ENCODE data around the gene KCNE3. TPM values are rescaled to one million over a fixed set of nuclear protein-coding genes. Genes with fewer than 3 reads are reported as not detected.

Gene KCNE3
- total RNA-seq, 2 experiments from 2014 or later: 0.19 to 0.23 TPM

GRCh38 chr11:74412733-74413359, 54.5 kb downstream of the KCNE3 start:
- Mint-ChIP-seq H3K36me3 (no peaks in the 10 kb centered on the region), H3K27ac (no peak overlapping the region), H3K4me3 (no peak overlapping the region), H3K27me3 (peaks cover 5% of the 10 kb centered on the region), H3K4me1 (peaks cover 8% of the 10 kb centered on the region), H3K9me3 (no peaks in the 10 kb centered on the region)
- ATAC-seq (ENCODE audit: low read depth): no peak
- DNase-seq: no peak
- POLR2A ChIA-PET: no interaction called here

- Mint-ChIP-seq H3K4me3 (no peak overlapping the region), H3K27me3 (peaks cover 5% of the 10 kb centered on the region), H3K27ac (no peak overlapping the region), H3K9me3 (no peaks in the 10 kb centered on the region), H3K4me1 (peaks cover 5% of the 10 kb centered on the region), H3K36me3 (no peaks in the 10 kb centered on the region)
- DNase-seq (no peak), ATAC-seq (ENCODE audit: low read depth) (no peak)
- POLR2A ChIA-PET: no interaction called here
These were observed 55.0 kb downstream of the KCNE3 start for GRCh38 chr11:74412321-74412720.

- ATAC-seq (ENCODE audit: low read depth): no peak
- POLR2A ChIA-PET: no interaction called here
These were observed 57.7 kb downstream of the KCNE3 start for GRCh38 chr11:74409633-74410032.

More at GRCh38 chr11:74409633-74410032, 57.7 kb downstream of the KCNE3 start:
- Mint-ChIP-seq H3K4me3 (no peak overlapping the region), H3K27ac (no peak overlapping the region), H3K9me3 (no peaks in the 10 kb centered on the region), H3K36me3 (no peaks in the 10 kb centered on the region), H3K27me3 (peaks cover 17% of the 10 kb centered on the region), H3K4me1 (no peaks in the 10 kb centered on the region)
- no peak for DNase-seq

Other genes starting within 250 kb of the KCNE3 start
- gene P4HA3, start 155.9 kb downstream of the KCNE3 start, total RNA-seq: not detected
- gene PGM2L1, start 69.1 kb downstream of the KCNE3 start, total RNA-seq: 10 to 100 TPM in 1 of 2 experiments, 1 to 10 TPM in 1; 8.6 to 10.5 TPM
- 1 to 10 TPM; 3.1 to 6.7 TPM for gene LIPT2, start 26.2 kb upstream of the KCNE3 start, total RNA-seq
- gene POLD3, start 125.0 kb upstream of the KCNE3 start, total RNA-seq: 10 to 100 TPM; 46.6 to 50.0 TPM